HG02623 (cell line): ENCODE data around the gene ACTR1A.

ENCODE experiments used
- ATAC-seq: cut with Tn5 transposase; IDR thresholded peaks from one replicate; pipeline ENCODE4 v1.9.1; 2021; ENCODE audit warnings: moderate library complexity; ENCODE audit not compliant: unreplicated experiment

Gene ACTR1A

DNA sequence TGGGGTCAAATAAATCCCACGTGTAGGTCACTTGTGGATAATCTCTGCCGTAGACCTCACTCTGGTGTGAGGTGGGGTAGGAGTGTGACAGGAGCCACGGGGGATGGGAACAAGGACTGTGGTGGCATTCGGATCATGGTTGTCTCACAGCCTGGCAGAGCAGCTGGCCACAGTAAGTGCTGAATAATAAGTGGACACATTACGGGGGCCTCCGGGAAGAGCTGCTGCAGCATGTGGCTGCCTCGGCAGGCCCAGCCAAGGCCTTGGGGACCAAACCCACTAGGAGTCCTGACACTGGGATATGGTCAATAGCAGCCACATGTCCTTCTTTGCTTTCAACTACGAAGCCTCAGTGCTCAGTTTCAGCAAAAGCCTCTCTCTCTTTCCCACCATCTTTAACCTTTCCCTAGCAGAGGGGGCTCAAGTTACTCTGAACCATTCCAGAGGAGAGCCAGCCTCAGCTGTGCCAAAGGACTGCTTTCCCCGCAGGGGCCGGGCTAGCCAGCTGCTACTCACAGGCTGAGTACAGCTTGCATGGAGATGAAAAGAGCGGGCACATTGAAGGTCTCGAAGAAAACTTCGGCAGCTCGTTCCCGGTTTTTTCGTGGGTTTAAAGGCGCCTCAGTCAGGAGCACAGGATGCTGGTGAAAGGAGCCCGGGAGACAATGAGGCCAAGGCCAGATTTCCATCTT lies 17.3 kb downstream of the ACTR1A start:
- ATAC-seq, result no peak

DNA sequence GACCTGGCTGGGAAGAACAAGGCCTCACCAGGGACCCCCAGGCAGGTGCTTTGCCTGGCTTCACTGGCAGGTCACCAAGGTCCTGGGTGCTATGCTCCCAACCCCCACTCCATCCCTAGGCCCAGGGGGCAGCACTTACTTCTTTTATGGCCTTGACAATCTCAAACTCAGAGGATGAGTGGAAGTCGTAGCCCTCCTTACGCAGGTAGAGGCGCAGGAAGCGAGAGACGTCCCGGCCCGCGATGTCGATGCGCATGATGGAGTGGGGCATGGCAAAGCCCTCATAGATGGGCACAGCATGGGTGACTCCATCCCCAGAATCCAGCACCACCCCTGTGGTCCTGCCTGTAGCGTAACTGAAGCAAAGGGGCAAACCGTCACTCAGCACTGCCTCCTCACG lies 18.5 kb downstream of the ACTR1A start:
- ATAC-seq, result no peak

DNA sequence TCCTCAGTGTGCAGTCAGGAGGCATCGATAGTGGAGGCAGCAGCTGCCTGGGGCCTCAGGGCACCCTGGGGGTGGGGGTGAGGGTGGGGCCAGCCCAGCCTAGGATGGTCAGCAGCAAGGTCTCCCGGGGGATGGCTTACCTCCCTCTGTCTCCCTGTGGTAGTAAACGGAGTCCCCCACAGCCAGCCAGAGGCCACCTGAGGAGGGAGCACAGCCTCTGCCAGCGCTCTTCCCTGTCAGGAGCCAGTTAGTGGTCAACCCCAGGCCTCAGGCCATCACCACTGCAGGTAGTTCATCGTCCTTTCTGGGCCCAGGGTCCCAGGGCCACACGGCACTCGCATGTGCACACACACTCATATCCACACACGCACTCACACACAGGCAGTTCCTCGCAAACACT lies 22.1 kb downstream of the ACTR1A start:
- ATAC-seq, result no peak

DNA sequence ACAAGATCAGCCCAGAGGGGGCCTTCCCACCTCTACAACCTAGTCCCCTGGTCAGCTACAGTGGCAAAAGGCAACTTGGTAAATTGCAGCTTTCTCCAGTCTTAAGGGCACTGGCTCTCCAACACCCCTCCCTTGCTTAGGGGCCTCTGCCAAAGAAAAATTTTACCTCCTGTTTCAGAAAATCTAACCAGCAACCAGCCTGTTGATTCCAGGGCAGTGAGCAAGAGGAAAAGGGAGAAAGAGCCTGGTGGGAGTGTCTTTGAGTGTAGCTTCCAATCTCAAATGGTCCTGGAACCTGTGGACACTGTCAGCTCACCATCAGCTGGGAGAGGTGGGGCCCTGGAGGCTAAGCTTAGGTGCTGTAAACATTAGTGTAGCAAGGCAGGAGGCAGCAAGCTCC lies 22.9 kb downstream of the ACTR1A start:
- ATAC-seq, result no peak

DNA sequence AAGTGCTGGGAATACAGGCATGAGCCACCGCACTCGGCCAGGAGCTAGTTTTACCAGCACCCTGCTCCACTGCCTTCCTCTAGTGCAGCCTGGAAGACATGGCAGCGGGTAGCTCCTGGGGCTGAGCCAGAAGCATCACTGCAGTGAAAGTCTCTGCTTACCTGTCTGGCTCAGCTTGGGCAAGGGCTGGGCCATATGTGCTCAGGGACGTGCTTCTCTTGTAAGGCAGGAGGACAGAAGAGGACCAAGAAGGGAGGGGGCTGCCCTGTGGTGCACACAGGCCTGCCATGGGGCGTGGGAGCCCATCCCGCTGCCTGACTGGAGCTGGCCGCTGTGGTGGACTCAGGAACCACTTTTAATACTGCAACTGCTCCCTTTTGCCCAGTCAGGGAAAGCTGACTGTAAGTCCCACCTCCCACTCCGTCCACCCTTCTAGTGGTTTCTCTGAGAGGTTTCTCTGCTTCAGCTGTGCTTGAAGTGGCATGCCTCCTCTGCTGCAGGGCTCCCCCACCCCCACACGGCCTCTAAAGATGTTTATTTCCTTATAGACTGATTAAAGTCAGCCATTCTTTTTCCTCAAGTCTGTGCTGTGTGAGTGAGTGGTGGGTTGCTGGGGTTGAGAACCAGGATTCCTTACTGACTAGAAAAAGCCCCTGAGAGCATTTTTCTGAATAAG lies 25.9 kb downstream of the ACTR1A start:
- no peak for ATAC-seq

DNA sequence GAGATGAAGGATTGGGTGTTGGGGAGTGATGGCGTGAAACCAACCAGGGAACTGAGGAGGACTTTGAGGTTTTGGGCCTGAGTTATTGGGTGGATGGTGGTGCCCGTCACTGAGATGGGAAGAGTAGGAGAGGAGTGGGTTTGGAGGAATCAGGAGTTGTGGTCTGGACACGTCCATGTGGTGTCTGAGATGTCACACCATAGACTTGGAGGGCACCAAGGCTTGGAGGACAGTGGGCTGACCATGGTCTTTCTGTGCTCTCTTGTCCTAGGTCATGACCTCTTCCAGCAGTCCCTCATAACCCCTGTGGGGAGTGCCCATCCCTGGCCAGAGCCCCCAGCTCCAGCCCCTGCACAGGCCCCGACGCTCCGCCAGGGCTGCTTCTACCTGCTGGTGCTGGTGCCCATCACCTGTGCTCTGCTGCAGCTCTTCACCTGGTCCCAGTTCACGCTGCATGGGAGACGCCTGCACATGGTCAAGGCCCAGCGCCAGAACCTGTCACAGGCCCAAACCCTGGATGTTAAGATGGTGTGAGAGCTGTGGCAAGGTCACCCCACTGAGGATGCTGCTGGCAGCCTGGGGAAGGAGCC lies 27.0 kb downstream of the ACTR1A start:
- no peak for ATAC-seq

- ATAC-seq, result no peak
These were observed 28.8 kb downstream of the ACTR1A start for GRCh38 chr10:102473445-102474331.

DNA sequence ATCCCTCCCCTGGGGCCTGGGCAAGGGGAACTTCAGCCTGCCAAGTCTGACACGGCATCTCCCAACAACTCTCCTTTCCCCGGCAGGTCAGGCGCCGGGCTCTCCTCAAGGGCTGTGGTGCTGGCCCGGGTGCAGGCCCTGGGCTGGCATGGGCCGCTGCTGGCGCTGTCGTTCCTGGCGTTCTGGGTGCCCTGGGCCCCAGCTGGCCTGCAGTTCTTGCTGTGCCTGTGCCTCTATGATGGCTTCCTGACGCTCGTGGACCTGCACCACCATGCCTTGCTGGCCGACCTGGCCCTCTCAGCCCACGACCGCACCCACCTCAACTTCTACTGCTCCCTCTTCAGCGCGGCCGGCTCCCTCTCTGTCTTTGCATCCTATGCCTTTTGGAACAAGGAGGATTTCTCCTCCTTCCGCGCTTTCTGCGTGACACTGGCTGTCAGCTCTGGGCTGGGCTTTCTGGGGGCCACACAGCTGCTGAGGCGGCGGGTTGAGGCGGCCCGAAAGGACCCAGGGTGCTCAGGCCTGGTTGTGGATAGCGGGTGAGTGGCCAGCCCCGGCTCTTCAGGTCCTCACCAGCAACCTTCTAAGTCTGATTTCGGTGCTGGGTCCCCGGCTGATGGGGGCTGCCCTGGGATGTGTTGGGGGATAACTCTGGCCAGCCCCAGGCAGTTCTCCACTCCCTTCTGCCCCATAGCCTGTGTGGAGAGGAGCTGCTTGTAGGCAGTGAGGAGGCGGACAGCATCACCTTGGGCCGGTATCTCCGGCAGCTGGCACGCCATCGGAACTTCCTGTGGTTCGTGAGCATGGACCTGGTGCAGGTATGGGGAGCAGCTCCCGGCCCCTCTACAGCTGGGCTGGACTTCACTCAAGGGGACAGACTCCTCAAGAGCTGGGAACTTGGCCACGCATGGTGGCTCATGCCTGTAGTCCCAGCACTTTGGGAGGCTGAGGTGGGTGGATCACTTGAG lies 31.6 kb downstream of the ACTR1A start:
- no peak for ATAC-seq

GRCh38 chr10:102468683-102469082 lies 33.8 kb downstream of the ACTR1A start:
- ATAC-seq, result no peak

GRCh38 chr10:102467971-102468438 lies 34.5 kb downstream of the ACTR1A start:
- ATAC-seq, result no peak

GRCh38 chr10:102467318-102467717 lies 35.2 kb downstream of the ACTR1A start:
- no peak for ATAC-seq

GRCh38 chr10:102465466-102465865 lies 37.0 kb downstream of the ACTR1A start:
- ATAC-seq, result no peak

GRCh38 chr10:102463983-102464382 lies 38.5 kb downstream of the ACTR1A start:
- no peak for ATAC-seq

DNA sequence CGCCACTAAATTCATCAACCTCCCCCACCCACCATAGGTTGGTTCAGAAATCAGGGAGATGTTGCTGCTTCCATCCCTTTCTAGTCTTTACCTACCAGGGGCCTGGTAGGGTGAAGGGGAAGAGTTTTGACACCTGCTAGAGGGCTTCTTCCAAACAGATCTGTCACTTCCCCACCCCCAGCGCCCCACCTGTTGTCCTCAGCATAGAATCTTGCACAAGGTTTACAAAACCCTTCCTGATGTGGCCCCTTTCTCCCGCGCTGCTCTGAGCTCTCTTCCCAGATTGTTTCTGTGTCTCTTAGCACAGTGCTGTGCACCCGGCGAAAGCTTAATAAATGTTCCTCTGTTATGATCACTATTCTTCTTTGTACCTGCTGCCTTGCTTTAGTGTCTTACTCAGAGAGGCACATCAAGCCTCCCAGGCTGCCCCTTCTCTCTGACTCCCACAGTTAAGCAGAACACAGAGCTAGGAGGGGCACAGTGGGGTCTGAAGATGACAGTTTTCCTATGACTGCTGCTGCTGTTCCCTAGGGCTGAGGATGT lies 39.9 kb downstream of the ACTR1A start:
- ATAC-seq, result no peak

DNA sequence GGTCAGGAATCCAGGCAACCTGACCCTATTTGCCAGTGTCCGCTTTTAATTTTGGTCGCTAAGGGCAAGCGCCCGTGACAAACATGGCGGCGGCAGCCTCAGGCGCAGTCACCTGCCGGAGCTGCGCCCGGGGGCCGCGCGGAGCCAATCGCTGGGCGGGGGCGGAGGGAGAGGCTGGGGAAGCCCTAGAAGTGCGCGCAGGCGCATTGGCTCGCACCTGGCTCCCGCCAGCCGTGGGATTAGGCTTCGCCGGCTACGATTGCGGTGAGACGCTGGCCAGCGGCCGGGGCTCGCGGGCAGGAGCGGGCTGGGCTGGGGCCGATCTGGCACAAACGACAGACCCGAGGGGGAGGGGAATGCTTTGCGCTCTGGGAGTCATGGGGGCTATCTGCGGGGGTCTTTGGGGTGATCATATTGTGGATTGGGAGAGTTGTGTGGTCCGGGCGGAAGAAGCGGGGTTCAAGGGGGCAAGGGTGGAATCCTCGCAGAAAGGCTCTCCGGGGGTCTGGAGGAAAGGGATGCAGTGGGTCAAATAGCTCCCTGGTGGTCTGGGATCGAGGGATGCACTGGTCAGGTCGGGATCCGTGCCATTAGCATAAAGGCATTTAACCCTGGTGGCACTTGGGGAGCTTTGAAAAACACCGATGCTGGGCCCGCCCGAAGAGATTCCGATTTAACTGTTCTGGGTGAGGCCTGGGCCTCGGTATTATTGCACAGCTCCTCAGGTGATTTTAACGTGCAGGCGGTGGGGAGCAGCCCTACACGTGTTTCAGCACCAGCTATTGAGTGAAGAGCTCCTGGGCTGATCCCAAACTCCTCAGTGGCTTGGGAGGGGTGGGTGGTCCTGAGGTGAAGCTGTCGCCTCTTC lies 41.1 kb downstream of the ACTR1A start:
- no peak for ATAC-seq

DNA sequence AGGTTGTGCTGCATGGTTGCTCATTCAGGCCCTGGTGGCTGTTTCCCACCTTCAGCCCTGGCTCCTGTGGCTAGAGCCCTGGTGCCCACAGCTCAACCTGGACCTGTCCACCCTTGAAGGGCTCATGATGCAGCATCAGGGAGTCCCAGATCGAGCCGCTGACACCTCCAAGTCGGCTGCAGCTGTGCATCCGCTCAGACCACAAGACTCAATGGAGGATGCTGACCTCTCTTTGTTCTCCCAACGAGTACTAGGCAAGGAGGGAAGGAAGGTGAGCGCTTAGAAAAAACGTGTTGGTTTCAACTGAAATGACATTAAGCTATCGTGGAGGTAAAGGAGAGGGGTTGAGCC lies 41.7 kb downstream of the ACTR1A start:
- no peak for ATAC-seq

GRCh38 chr10:102458656-102459055 lies 43.9 kb downstream of the ACTR1A start:
- ATAC-seq, result no peak

DNA sequence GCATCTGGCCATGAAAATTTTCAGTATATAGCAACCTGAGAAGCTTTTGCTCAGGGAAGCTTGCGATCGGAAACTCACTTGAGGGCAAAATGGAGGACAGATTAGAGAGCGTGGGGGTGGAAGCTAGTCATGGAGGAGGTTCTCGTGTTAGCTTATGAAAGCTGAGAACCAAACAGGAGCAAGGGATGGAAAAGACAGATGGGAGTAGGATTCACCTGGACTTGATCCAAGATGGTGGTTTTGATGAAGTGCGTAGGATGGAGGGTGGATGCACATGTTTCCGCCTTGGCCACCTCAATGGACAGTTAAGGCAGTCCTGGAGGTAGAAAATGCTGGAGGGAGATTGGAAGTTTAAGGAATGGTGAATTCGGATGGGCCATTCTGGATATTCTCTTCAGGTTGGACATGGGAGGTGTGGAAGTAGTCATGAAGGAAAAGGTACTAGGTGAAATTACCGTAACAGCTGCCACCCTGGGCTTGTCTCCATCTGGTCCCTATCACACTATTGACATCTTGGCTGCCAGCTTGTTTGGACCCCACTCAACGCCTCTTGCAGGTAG lies 44.8 kb downstream of the ACTR1A start:
- ATAC-seq, result no peak
